CD4-positive, alpha-beta T cell treated with Interleukin-21 for 1 hour (primary cell): ENCODE results near the gene C7.
A peak's percentile ranks its signal among the peaks of the same experiment; 100 is the strongest.
"Not testable (repeated sequence)": the region's sequence is repeated elsewhere in the genome, so short reads cannot be mapped to it uniquely, and the experiment has no call there.

Experiments
- DNase-seq: peaks from one replicate; pipeline ENCODE4 v3.0.0-alpha.2; 2020

Gene C7

DNA sequence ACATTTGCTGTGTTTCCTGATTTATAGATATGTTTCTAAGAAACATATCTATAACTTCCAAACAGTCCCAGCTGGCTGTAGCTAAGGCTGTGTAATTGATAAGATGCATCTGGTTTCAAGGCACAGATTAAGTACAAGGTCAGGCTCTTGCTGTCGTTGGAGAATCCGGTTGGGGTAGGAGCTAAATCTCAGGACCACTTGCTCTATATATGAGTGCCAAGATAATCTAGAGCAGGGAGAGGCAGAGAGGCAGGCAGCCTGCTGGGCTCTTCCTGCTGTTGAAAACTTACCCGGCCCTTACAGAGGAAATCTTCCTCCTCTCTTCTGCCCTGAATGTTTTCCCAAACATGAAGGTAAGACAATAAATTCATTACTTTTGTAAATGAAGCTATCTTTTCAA, at the start of gene C7:
Gene C7 (plus strand): TSS at position 234 of the 400 bp plus-strand sequence. CDS start 114 bp downstream, at position 348.
- no peak for DNase-seq

DNA sequence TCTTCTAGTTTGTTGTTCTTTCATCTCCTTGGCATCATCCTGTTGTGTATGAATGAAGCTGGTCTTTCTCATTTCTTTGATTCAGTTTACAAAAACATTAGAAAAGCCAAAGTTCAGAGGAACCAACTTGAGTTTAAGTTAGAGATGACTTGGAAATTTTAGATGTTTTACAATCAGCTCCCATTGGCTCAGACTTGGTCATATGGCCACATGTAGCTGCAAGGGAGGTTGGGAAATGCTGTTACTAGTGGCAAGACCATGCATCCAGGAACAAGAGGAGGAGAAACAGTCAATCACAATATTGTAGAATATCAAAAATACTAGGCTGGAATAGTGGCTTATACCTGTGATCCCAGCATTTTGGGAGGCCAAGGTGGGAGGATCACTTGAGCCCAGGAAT, 48.6 kb upstream of the C7 start:
- no peak for DNase-seq

DNA sequence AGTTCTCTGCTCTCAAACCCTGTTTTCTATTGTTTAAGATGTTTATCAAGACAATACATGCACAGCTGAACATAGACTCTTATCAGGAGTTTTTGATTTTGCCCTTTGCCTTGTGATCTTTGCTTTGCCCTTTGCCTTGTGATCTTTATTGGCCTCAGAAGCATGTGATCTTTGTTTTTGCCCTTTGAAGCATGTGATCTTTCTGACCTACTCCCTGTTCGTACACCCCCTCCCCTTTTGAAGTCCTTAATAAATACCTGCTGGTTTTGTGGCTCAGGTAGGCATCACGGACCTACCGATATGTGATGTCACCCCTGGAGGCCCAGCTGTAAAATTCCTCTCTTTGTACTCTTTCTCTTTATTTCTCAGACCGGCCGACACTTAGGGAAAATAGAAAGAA, 44.3 kb upstream of the C7 start:
- DNase-seq: not testable (repeated sequence)

DNA sequence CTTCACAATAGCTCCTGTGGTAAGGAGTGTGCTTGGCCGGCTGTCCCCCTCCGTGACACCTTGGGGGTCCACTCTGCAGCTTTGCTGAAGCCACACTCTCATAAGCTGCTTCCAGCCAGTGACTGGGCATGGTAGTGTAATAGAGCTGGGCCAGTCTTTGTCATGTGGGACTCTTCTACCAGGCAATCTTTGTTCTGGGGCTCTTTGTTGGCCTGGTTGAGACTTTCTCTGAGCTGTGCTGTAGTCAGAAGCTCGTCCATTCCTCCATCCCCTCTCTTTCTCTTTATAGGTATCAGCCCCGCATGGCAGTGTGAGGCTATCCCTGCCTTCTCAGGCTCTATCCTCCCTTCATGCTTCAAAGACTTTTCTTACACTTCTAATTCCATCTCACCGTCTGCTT, 42.5 kb upstream of the C7 start:
- DNase-seq: no peak

DNA sequence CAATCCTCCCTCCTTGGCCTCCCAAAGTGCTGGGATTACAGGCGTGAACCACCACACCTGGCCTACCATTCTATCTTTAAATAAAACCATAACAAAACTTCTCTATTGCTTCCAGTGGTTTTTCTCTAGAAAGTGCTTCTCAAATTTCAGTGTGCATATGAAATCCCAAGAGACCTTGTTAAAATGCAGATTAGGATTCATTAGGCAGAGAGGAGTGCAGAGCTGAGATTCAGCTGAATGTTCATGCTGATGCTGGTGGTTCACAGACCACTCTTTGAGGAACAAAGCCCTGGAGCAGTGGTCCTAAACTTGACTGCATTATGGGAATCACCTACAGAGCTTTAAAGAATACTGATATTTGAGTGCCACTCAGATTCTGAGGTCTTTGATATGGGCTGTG, 39.9 kb upstream of the C7 start:
- DNase-seq: no peak

DNA sequence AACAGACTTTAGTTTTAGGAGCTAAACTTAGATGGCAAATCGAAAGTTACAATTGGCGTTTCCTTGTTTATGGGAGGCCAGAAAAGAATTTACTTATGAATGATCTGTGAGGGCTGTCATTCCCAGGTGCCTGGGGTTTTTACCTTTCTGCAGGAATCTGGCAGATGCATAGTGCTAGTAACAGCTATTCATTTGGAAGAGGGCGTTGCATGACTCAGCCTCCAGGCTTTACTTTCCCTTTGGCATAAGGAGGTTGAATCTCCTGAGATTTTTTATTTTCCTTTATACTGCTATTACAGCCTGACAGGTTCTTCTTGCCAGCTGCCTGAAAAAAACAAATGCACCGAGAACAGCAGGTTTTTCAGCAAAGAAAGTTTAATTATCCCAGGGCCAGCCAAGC, 38.1 kb upstream of the C7 start:
- no peak for DNase-seq

DNA sequence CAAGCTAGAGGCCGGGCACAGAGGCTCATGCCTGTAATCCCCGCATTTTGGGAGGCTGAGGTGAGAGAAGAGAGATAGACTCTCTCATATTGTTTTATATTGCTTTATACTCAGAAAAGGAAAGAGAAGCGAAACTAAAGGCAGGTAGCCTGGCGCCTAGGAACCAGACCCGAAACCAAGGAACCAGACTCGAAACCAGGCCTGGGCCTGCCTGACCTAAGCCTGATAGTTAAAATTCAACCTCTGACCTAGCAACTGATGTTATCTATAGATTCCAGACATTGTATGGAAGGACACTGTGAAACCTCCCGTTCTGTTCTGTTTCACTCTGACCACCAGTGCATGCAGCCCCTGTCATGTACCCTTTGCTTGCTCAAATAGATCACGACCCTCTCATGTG, 37.0 kb upstream of the C7 start:
- not testable (repeated sequence) for DNase-seq

DNA sequence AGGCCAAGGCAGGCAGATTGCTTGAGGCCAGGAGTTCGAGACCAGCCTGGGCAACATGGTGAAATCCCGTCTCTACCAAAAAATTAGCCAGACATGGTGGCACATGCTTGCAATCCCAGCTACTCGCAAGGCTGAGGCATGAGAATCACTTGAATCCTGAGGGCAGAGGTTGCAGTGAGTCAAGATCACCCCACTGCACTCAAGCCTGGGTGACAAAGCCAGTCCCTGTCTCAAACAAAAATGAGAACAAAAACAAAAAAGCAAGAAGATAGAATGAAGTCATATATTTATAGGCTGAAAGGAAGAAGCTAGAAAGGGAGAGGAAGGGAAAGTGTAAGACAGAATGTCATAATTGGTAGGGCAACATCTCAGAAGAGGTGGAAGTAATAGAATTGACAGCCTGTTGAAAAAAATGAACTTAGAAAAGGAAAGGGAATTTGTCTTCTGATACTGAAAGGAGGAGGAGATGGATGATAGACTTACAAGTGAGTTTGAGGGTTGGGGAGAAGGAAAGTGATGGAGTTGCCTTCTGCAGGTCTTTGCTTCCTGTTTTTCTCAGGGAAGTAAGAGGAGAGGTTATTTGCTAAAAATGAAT, 35.9 kb upstream of the C7 start:
- DNase-seq: no peak

DNA sequence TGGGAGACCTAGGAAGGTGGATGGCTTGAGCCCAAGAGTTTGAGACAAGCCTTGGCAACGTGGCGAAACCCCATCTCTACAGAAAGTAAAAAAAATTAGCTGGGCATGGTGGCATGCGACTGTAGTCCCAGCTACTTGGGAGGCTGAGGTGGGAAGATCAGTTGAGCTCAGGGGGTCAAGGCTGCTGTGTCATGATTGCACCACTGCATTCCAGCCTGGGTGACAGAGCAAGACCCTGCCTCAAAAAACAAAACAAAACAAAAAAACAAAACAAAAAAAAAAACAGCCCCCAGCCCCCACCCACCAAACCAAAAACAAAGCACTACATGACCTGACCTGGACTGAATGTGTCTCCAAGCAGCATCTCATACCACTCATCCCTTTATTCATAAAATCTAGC, 33.3 kb upstream of the C7 start:
- no peak for DNase-seq

DNA sequence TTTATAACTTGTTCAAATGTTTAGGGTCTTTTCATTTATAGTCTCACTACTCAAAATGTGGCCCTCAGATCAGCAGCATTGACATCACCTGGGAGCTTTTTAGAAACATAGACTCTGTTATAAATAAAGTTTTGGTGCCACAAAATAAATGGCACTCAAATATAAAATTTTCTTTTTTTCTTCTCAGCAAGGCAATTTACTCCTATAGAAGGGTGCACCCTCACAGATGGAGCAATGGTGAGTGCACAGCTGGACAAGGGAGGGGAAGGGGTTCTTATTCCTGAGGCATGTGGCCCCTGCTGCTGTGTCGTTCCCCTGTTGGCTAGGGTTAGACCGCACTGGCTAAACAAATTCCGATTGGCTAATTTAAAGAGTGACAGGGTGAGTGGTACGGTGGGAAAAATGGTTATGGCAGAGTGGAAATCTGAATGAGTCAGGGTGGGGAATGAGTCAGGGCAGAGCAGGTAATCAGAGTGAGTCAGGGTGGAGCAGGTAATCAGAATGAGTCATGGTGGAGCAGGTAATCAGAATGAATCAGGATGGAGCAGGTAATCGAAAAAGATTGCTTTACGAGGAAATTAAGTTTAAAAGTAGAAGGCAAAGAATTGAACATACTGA, 31.8 kb upstream of the C7 start:
- no peak for DNase-seq

DNA sequence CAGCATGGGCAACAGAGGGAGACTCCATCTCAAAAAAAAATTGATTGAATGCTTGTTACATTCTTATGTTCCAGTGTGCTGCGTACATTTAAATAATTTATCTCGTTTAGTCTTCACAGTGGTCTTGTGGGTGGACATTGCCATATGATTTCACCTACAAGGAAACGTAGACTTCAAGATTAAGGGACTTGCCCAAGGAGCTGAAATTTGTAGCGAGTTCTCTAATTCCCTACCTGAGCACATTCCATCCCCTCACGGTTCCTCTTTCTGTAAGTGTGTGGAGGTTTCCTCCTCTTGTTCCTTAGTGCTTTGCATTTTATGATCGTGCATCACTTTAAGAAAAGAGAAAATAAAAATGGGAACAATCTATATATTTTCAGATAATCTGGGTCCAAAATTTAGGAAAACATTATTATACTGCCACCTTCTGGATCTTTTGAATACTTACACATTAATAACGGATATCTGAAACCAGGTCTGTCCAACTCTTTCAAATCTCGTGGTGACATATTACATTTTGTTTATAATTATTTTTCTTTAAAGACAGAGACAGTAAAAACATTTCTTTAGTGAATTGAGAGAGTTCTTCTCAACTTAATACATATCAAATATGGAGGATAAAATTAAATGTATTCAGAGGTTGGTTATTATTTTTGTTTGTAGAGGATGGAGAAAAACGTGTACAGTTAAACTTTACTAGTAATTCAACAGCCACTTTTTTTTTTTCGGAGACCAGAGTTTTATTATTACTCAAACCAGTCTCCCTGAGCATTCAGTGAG, 29.9 kb upstream of the C7 start:
- DNase-seq: peak; percentile 27

DNA sequence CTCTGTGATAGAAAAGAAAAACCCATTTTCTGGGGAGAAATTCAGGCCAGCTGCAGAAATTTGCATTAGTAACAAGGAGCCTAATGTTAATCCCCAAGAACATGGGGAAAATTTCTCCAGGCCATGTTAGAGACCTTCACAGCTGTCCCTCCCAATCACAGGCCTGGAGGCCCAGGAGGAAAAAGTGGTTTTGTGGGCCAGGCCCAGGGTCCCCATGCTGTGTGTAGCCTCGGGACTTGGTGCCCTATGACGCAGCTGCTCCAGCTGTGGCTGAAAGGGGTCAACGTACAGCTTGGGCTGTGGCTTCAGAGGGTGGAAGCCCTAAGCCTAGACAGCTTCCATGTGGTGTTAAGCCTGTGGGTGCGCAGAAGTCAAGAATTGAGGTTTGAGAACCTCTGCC, 27.0 kb upstream of the C7 start:
- no peak for DNase-seq

DNA sequence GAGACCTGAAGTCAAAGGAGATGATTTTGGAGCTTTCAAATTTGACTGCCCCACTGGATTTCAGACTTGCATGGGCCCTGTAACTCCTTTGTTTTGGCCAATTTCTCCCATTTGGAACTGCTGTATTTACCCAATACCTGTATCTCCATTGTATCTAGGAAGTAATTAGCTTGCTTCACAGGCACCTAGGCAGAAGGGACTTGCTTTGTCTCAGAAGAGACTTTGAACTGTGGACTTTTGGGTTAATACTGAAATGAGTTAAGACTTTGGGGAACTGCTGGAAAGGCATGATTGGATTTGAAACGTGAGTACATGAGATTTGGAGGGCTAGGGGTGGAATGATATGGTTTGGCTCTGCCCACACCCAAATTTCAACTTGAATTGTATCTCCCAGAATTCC, 26.2 kb upstream of the C7 start:
- not testable (repeated sequence) for DNase-seq

DNA sequence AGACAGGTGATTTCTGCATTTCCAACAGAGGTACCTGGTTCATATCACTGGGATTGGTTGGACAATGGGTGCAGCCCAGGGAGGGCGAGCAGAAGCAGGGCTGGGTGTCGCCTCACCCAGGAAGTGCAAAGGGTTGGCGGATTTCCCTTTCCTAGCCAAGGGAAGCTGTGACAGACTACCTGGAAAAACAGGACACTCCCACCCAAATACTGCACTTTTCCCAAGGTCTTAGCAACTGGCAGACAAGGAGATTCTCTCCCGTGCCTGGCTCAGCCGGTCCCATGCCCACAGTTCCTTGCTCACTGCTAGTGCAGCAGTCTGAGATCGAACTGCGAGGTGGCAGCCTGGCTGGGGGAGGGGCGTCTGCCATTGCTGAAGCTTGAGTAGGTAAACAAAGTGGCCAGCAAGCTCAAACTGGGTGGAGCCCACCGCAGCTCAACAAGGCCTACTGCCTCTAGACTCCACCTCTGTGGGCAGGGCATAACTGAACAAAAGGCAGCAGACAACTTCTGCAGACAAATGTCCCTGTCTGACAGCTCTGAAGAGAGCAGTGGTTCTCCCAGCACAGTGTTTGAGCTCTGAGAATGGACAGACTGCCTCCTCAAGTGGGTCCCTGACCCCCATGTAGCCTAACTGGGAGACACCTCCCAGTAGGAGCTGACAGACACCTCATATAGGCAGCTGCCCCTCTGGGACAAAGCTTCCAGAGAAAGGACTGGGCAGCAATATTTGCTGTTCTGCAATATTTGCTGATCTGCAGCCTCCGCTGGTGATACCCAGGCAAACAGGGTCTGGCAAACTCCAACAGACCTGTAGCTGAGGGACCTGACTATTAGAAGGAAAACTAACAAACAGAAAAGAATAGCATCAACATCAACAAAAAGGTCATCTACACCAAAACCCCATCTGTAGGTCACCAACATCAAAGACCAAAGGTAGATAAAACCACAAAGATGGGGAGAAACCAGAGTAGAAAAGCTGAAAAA, 13.6 kb upstream of the C7 start:
- DNase-seq: not testable (repeated sequence)

DNA sequence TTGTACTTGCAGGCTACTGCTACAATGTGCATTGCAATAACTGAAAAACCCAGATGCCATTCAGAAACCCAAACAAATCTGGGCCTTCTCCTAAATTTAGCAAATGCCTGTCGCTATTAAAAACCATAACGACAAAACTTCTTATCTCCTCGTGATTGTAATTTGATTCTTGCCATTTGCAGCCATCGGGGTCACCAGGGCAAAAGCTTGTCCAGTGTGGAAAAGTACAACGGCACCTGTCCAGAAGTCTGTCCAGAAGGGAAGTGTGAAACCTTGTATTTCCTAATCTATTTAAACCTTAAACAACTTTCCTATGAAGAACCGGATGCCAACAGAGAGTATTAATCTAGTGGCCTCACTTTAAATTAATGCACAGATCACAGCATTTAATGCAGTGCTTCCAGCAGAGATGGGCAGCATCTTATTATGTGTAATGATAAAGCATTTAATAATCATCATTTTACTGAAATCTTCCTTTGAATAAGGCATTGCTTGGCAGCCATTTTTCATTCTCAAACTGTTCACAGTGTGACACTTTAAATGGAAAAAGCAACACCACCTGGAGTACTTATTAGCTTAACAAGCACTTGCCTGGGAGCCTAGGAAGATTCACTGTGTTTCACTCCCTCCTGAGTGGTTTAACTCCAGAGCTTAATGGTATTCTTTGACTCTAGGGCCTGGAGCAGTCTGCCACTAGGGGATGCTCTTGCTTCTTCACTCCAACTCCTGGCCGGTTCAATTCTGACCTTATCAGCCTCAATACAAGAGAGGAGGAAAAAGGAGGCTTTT, 4.9 kb upstream of the C7 start:
- peak; percentile 20 for DNase-seq

DNA sequence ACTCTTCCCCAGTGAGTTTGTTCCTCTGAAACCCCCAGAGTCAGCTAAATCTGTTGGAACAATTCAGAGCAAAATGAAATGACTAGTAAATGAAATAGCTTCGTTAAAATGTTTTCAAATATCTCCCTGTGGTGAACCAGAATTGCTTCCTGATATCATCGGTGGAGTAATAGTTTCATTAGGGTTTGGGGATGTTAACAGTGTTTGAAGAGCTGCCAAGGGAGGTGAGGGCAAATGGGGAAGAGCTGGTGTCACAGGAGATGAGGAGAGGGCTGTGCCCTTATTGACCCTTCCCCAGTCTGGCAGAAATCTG, 4.3 kb upstream of the C7 start:
- DNase-seq: no peak

DNA sequence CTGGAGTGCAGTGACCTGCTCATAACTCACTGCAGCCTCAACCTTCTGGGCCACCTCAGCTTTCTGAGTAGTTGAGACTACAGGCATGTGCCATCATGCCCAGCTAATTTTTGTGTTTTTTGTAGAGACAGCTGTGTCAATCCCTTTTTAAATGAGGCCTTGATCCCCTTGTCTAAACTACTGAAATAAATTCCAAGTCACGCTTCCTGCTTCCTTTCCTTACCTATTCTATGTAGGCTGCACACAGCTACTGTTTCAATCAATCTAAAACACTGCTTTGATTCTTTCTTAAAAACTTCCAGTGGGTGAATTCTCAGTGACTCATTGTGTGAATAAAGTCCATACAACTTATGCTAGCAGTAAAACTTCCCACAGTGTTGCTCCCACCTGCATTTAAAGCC, 2.9 kb upstream of the C7 start:
- DNase-seq: no peak

DNA sequence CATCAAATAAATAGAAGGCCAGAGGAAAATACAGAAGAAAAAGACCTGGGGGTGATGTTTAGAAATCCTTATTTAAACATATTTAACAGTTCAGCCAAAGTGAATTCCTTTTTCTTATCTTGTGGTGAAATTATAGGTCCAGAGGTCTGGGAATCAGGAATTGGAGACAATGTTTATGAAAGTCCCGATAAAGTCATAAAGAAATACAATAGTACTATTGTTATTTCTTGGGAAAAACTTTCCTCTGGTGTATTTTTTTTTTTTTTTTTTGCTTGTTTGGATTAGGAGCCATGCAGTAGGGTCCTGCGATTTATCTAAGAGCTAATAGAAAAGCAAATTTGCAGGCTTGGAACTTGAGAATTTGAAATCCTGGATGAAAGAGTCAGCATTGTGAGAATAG, 426 bp downstream of the C7 start:
- no peak for DNase-seq

DNA sequence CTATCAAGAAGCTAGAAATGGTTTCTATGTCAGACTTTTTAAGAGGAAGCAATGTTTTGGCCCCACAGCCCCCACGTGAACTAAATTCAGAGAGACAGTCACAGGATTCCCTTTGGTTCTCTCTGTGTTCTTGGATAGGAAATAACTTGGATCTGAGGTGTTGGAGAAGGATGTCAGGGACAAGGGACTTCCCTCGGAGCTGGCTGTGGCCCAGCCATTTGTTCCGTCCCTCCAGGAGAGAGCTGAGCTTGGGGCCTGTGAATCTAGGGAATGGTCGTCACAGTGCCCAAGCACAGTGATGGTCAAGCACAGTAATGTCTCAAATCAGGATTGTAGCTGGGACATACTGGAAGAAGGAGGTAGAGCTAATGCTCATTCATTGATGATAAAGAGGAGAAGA, 2.0 kb downstream of the C7 start:
- no peak for DNase-seq

DNA sequence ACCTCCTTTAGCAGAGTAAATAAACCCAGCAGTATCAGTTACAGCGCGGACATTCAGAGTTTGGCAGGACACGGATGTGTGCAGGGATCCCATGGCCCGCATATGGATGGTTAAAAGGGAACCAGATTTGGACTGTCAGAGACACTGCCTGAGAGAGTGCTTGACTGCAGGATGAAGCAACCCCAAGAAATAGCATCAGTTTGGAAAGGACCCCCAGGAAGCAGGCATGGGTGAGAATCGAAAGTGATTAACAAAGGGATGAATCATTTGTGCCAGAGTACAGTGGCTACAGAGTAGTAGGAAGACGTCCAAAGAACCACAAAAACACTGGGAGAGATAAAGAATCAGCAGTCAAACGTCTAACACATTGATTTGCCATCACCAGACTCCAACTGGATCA, 5.5 kb downstream of the C7 start:
- DNase-seq: no peak

DNA sequence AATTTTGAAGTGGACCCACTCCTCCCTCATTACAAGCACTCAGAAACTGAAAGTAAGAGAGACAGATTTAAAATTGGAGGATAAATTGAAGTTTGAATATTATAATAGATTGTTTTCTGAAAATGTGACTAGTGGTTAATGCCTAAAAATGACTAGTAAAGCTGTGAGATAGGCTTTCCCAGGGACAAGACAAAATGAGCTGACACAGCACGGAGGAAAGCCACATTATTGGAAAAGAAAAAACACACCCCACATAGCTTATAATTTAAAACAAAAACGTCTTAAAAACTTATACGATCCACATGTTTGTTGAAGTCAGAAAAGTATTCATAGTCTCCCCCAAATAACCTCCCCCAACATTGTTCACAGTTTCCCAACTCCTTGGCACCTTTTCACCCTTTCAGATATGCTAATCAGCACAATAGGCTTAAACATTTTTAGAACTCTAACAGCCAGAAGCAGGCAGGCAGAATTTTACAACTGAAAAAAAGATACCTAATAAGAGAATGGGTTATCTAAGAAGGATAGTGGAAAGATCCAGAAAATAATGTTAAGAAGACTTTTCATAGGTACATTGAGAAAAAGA, 6.1 kb downstream of the C7 start:
- no peak for DNase-seq

DNA sequence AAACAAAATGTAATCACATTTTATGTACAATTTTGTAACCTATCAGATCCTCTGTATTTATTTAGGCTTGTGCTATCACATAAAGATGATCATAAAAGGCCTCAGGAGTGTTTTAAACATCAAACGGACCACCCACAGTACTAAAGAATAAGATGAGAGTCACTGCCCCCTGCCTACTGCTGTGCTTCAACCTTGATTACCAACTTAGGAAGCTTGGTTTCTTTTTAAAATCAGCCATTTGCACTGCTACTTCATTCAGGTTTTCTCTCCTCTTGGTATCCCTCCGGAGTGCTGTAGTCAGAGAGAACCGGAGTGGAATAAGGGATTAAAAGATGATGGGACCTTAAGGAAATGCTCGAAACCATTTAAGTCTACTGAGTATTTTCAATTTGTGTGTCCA, 6.9 kb downstream of the C7 start:
- DNase-seq: no peak
